ENCODE results near the gene GPR78.
"Not testable (repeated sequence)": the region's sequence is repeated elsewhere in the genome, so short reads cannot be mapped to it uniquely, and the experiment has no call there.

Gene GPR78

DNA sequence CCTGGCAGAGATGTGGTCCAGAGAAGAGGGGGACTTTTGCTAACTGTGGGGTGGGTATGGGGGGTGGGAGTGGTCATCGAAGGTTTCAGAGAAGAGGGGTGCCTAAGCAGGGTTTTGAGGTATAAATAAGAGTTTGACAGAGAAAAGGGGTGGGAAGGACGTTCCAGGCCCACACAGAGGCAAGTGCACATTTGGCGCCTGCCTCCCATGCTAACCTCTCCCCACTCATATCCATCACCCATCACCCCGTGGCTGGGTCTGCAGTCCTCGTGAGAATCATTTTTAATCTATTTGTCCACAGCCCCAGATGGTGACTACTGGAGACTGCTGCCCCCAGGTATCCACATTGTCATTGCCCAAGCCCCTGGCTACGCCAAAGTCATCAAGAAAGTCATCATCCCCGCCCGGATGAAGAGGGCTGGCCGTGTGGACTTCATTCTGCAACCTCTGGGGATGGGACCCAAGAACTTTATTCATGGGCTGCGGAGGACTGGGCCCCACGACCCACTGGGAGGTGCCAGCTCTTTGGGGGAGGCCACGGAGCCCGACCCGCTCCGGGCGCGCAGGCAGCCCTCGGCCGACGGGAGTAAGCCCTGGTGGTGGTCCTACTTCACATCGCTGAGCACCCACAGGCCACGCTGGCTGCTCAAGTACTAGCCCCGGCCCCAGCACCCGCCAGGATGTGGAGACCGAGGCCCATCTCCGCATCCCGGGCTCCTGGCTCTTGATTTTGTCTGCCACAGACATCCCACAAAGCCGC, 38.9 kb downstream of the GPR78 start:
- DNase-seq: no peak

DNA sequence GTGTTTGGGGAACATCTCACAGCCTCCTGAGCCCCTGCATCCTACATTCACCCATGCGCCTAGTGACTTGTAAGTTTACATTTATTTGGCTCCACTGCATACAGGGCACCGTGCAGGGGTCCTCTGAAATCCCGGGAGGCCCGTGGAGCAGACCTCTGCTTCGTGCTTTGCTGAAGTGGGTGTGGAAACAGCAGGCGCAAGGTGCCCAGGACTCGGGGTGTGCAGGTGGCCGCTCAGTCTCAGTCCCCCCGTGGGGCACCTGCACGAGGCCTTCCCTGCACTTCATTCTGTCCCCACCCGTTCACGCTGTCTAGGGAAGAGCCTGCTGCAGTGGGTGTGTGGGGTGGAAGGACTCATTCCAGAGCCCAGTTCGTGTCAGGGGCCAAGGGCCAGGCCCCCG, 40.9 kb downstream of the GPR78 start:
- not testable (repeated sequence) for DNase-seq

DNA sequence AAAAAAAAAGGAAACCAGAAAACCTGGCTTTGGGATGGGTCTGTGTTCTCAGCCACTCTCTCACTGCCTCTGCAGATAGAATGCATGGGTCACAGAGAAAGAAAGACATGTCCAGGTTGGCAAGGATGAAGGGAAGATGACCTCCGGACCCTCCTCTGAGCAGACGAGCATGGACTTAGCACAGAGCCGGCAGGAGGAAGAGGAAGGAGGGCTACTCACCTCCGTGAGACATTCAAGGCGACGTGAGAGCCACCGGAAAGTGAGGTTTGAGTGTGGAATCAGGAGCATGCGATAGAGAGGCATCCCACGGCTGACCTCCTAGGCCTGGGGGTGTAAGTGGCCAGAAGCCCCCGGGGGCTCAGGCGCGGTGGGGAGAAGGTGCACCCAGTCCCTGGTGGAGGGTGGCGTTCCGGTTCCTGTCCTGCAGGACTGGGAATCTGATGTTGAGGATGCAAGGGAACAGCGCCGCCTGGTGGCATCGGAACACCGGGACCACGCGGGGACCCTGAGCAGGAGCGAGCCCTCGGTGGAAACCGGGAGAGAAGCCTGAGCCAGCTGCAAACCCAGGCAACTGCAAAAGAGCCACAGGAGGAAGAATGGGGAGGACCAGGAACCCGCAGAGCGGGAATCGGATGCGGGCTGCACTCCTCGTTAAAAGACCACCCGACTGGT, 44.5 kb downstream of the GPR78 start:
- DNase-seq: not testable (repeated sequence)

DNA sequence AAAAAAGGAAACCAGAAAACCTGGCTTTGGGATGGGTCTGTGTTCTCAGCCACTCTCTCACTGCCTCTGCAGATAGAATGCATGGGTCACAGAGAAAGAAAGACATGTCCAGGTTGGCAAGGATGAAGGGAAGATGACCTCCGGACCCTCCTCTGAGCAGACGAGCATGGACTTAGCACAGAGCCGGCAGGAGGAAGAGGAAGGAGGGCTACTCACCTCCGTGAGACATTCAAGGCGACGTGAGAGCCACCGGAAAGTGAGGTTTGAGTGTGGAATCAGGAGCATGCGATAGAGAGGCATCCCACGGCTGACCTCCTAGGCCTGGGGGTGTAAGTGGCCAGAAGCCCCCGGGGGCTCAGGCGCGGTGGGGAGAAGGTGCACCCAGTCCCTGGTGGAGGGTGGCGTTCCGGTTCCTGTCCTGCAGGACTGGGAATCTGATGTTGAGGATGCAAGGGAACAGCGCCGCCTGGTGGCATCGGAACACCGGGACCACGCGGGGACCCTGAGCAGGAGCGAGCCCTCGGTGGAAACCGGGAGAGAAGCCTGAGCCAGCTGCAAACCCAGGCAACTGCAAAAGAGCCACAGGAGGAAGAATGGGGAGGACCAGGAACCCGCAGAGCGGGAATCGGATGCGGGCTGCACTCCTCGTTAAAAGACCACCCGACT, 50.2 kb downstream of the GPR78 start:
- not testable (repeated sequence) for DNase-seq

DNA sequence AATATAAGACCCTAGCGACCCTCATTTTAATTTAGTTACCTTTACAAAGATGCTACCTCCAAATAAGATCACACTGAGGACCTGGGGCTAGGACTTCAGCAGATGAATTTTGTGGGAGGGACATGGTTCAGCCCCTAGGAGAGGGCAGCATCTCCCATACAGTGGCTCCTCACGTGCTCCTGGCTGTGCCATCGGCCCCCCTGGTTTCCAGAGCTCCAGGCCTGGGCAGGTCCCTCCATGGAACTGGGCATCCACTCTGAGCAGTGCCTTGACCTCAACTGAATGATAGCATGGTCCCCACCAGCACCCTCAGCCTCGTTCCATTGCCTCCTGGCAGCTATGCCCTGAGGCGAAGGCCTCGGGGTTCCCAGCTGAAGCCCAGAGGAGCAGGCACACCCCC, 51.7 kb downstream of the GPR78 start:
- not testable (repeated sequence) for DNase-seq

DNA sequence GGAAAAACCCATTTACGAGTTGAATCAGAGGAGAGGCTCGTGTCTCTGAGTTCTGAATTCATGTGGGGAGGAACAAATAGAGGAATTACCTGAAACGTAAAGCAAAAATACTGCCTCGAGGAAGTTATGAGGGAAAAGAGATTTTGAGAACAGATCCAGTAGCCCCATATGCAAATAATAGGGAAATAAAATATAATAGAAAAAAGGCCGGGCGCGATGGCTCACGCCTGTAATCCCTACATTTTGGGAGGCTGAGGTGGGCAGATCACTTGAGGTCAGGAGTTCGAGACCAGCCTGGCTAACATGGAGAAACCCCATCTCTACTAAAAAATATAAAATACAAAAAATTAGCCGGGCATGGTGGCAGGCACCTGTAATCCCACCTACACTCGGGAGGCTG, 54.6 kb downstream of the GPR78 start:
- DNase-seq: not testable (repeated sequence)

DNA sequence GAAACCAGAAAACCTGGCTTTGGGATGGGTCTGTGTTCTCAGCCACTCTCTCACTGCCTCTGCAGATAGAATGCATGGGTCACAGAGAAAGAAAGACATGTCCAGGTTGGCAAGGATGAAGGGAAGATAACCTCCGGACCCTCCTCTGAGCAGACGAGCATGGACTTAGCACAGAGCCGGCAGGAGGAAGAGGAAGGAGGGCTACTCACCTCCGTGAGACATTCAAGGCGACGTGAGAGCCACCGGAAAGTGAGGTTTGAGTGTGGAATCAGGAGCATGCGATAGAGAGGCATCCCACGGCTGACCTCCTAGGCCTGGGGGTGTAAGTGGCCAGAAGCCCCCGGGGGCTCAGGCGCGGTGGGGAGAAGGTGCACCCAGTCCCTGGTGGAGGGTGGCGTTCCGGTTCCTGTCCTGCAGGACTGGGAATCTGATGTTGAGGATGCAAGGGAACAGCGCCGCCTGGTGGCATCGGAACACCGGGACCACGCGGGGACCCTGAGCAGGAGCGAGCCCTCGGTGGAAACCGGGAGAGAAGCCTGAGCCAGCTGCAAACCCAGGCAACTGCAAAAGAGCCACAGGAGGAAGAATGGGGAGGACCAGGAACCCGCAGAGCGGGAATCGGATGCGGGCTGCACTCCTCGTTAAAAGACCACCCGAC, 55.8 kb downstream of the GPR78 start:
- not testable (repeated sequence) for DNase-seq

Measured in activated effector memory CD4-positive, alpha-beta T cell treated with anti-CD3 and anti-CD28 coated beads, Interleukin-2, amount 50 U/mL, for 16 hours (primary cell).